Occipital lobe (tissue), 2 donors: ENCODE data around the gene PEX1. TPM values are rescaled to one million over a fixed set of nuclear protein-coding genes. Genes with fewer than 3 reads are reported as not detected.
"Not testable (repeated sequence)": the region's sequence is repeated elsewhere in the genome, so short reads cannot be mapped to it uniquely, and the experiment has no call there.

ENCODE experiments used
- DNase-seq: peaks from one replicate; lab custom pipeline; 2025; lab: John Stamatoyannopoulos, UW
- total RNA-seq: library from RNA; depleted of rRNA; stranded (reverse); fragments of >200 nt; gene quantifications from one replicate; pipeline ENCODE4 v1.2.3, GENCODE V29; 2014

Gene PEX1
- total RNA-seq, 1 donor from 2014 or later: 79.9 TPM

- no peak for DNase-seq
Measured at GRCh38 chr7:92461027-92462003, 67.0 kb downstream of the PEX1 start.

- no peak for DNase-seq
Measured at GRCh38 chr7:92460510-92460909, 67.8 kb downstream of the PEX1 start.

DNA sequence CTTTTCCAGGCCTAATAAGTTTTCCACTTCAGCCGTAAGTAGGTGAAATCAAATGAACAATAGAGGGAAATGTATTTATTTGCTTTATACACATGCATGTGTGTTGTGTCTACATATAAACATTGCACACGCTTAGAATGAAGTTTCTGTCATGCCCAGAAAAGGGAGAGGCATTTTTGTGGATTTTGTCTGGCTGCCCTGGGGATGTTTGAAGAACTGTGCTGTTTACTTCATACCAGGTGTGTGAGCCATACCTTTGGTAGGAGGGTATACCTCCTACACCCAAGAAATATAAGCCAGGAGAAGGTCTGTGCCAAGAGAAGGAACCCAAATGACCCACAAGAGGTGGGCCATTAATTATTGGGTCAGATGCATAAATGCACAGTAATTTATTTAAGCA is 68.2 kb downstream of the PEX1 start:
- DNase-seq: no peak

DNA sequence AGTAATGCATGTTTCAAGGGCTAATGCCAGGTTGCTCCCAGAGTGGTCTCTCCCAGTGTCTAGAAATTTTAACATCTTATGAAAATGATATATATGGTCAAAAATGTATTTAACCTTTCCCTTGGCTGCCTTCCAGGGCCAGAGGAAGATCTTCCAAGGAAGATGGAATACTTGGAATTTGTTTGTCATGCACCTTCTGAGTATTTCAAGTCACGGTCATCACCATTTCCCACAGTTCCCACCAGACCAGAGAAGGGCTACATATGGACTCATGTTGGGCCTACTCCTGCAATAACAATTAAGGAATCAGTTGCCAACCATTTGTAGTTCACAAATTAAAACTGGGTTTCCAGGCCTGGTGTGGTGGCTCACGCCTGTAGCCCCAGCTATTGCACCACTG is 72.1 kb downstream of the PEX1 start:
- no peak for DNase-seq

- no peak for DNase-seq
Measured at GRCh38 chr7:92451645-92452044, 76.7 kb downstream of the PEX1 start.

GRCh38 chr7:92448205-92448747 is 80.0 kb downstream of the PEX1 start:
- DNase-seq: no peak

DNA sequence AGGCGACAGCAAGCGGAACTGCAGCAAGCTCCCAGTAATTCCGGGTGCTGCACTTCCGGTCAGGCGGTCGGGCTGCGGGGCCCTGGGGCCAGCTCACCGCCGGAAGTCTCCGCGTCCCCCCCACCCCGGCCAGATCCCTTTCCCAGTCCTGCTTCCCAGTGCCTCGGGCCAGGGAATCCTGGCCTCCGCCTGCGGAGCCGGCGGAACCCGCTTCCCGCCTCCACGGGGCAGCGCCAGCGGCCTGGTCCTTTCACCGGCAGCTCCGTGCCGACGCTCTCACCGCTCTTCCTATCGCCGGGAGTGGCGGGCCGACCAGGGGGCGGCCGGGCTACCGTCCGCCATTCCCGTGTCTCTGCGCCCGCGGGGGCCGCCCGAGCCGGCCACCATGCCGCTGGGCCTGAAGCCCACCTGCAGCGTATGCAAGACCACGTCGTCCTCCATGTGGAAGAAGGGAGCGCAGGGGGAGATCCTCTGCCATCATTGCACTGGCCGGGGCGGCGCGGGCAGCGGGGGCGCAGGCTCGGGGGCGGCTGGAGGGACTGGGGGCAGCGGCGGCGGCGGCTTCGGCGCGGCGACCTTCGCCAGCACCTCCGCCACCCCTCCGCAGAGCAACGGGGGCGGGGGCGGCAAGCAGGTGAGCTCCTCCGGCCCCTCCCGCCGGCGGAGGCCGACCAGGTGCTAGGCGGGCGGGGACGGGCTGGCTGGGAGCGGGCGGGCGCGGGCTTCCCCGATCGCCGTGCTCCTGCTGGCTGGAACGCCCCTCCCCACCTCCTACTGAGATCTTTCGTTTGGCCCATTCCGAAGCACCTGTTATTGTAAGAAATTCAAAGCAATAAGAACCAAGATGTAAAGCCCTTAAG is 80.7 kb downstream of the PEX1 start, which contains the start of gene GATAD1:
Gene GATAD1 (plus strand): TSS at position 138 of the 860 bp plus-strand sequence. CDS start 248 bp downstream, at position 386.
- DNase-seq: peak; percentile 89

DNA sequence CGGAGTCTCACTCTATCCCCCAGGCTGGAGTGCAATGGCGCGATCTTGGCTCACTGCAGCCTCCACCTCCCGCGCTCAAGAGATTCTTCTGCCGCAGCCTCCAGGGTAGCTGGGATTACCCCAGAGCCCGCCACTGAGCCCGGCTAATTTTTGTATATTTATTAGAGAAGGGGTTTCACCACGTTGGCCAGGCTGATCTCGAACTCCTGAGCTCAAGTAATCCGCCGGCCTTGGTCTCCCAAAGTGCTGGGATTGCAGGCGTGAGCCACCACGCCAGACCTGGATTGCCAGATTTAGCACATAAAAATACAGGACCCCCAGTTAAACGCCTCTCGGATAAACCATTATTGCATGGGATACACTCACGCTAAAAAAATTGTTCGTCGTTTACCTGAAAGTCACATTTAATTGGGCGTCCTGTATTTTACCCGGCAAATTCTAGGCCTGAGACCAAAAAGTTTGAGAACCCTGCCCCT is 81.4 kb downstream of the PEX1 start:
- DNase-seq: no peak

DNA sequence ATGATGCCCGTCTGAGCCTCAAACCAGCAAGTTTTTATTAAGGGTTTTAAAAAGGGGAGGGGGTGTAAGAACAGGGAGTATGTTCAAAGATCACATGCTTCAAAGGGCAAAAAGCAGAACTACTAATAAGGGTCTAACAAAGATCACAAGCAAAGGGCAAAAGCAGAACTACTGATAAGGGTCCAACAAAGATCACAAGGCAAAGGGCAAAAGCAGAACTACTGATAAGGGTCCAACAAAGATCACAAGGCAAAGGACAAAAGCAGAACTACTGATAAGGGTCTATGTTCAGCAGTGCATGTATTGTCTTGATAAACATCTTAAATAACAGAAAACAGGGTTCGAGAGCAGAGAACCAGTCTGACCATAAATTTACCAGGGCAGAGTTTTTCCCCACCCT is 85.6 kb downstream of the PEX1 start:
- not testable (repeated sequence) for DNase-seq

GRCh38 chr7:92437956-92438491 is 90.3 kb downstream of the PEX1 start:
- no peak for DNase-seq

Other genes with a start within 250 kb of the PEX1 start
- gene GATAD1, start 81.0 kb downstream of the PEX1 start, total RNA-seq: 30.9 TPM
- not detected for gene ERVW-1, start 50.6 kb downstream of the PEX1 start, total RNA-seq
- gene RBM48, start 275 bp upstream of the PEX1 start, total RNA-seq: 25.3 TPM
- gene FAM133B, start 61.9 kb upstream of the PEX1 start, total RNA-seq: 32.4 TPM